OCI-LY1 (cell line): ENCODE measurements around the gene GSX2.

Experiments
- H2AFZ ChIP-seq: fragments of 200-600 bp; sonication (generic), shearing (Covaris generic); 2 replicates; pipeline ENCODE4 v1.6.0; 2014; ENCODE audit warnings: antibody characterized with exemption, mild to moderate bottlenecking, low read length
- H3F3A ChIP-seq: fragments of 200-600 bp; sonication (generic), shearing (Covaris generic); 2 replicates; pipeline ENCODE4 v1.6.0; 2014; ENCODE audit warnings: mild to moderate bottlenecking, antibody characterized with exemption, low read length, moderate library complexity; ENCODE audit not compliant: insufficient read depth
- H3K27ac ChIP-seq: fragments of 200-600 bp; sonication (generic); 2 replicates; pipeline ENCODE4 v1.5.1; 2014; ENCODE audit warnings: low read length, mixed run types, mild to moderate bottlenecking, low read depth; ENCODE audit not compliant: poor library complexity, severe bottlenecking
- H3K27me3 ChIP-seq: fragments of 200-600 bp; sonication (generic); 2 replicates; pipeline ENCODE4 v1.6.0; 2014; ENCODE audit warnings: antibody characterized with exemption, mild to moderate bottlenecking, low read length, moderate library complexity; ENCODE audit not compliant: insufficient read depth
- H3K36me3 ChIP-seq: fragments of 200-600 bp; sonication (generic); 2 replicates; pipeline ENCODE4 v1.6.1; 2014; ENCODE audit warnings: mild to moderate bottlenecking, antibody characterized with exemption, low read length, moderate library complexity, mixed read lengths; ENCODE audit not compliant: insufficient read depth
- H3K4me1 ChIP-seq: fragments of 200-600 bp; sonication (generic); 2 replicates; pipeline ENCODE4 v1.5.1; 2014; ENCODE audit warnings: mild to moderate bottlenecking, low read length, moderate library complexity; ENCODE audit not compliant: insufficient read depth, severe bottlenecking
- H3K4me2 ChIP-seq: fragments of 200-600 bp; sonication (generic), shearing (Covaris generic); 2 replicates; pipeline ENCODE4 v1.6.1; 2014; ENCODE audit warnings: low read length
- H3K4me3 ChIP-seq: fragments of 200-600 bp; sonication (generic); 2 replicates; pipeline ENCODE4 v1.5.1; 2014; ENCODE audit warnings: low read length, low read depth, mild to moderate bottlenecking, mixed read lengths; ENCODE audit not compliant: poor library complexity, severe bottlenecking
- H3K79me2 ChIP-seq: fragments of 200-600 bp; shearing (Covaris generic); 2 replicates; pipeline ENCODE4 v1.6.1; 2016; ENCODE audit warnings: mixed run types, low read length, mixed read lengths; ENCODE audit not compliant: insufficient read depth
- H3K9ac ChIP-seq: fragments of 200-600 bp; sonication (generic), shearing (Covaris generic); 2 replicates; pipeline ENCODE4 v1.6.1; 2014; ENCODE audit warnings: mild to moderate bottlenecking, low read length, mixed read lengths
- H3K9me2 ChIP-seq: fragments of 200-600 bp; sonication (generic), shearing (Covaris generic); 2 replicates; pipeline ENCODE4 v1.6.1; 2014; ENCODE audit warnings: low read depth, mild to moderate bottlenecking, low read length, mixed read lengths
- H3K9me3 ChIP-seq: fragments of 200-600 bp; shearing (Covaris generic); 2 replicates; pipeline ENCODE4 v1.6.1; 2014; ENCODE audit warnings: low read length, mixed read lengths
- H4K20me1 ChIP-seq: fragments of 200-600 bp; sonication (generic), shearing (Covaris generic); 2 replicates; pipeline ENCODE4 v1.6.0; 2016; ENCODE audit warnings: mild to moderate bottlenecking, low read length; ENCODE audit not compliant: insufficient read depth
- CTCF ChIP-seq: fragments of 200-600 bp; sonication (generic), shearing (Covaris generic); IDR thresholded peaks from 2 replicates; pipeline ENCODE4 v1.5.1; 2017; ENCODE audit warnings: mild to moderate bottlenecking, antibody characterized with exemption, low read length, moderate library complexity, mixed read lengths
- EZH2 ChIP-seq: fragments of 200-600 bp; sonication (generic), shearing (Covaris generic); IDR thresholded peaks from 2 replicates; pipeline ENCODE4 v1.8.0; 2017; ENCODE audit warnings: borderline replicate concordance, mixed run types, mild to moderate bottlenecking, antibody characterized with exemption, low read length, moderate library complexity, mixed read lengths

GSX2 gene

GRCh38 chr4:54074381-54074780, 25.6 kb upstream of the GSX2 start:
- Histone ChIP-seq H3F3A (no peaks in the 10 kb centered on the region), H4K20me1 (no peaks in the 10 kb centered on the region), H3K9ac (no peak overlapping the region), H3K9me2 (no peaks in the 10 kb centered on the region), H3K27ac (no peak overlapping the region), H2AFZ (no peak overlapping the region), H3K9me3 (no peaks in the 10 kb centered on the region), H3K4me2 (no peak overlapping the region), H3K27me3 (no peaks in the 10 kb centered on the region), H3K4me1 (no peaks in the 10 kb centered on the region), H3K79me2 (no peaks in the 10 kb centered on the region), H3K4me3 (no peak overlapping the region), H3K36me3 (no peaks in the 10 kb centered on the region)
- TF ChIP-seq EZH2, result no peak
- no peak for TF ChIP-seq CTCF

GRCh38 chr4:54076673-54077072, 23.3 kb upstream of the GSX2 start:
- Histone ChIP-seq H3K27me3 (no peaks in the 10 kb centered on the region), H3K9ac (no peak overlapping the region), H3K36me3 (no peaks in the 10 kb centered on the region), H4K20me1 (no peaks in the 10 kb centered on the region), H3K4me3 (no peak overlapping the region), H3K4me1 (no peaks in the 10 kb centered on the region), H3K9me3 (no peaks in the 10 kb centered on the region), H3K4me2 (no peak overlapping the region), H2AFZ (no peak overlapping the region), H3F3A (no peaks in the 10 kb centered on the region), H3K9me2 (no peaks in the 10 kb centered on the region), H3K27ac (no peak overlapping the region), H3K79me2 (no peaks in the 10 kb centered on the region)
- TF ChIP-seq EZH2 (no peak), CTCF (no peak)

- Histone ChIP-seq H3K9me3 (no peaks in the 10 kb centered on the region), H3K4me3 (no peak overlapping the region), H3K36me3 (no peaks in the 10 kb centered on the region), H3K79me2 (no peaks in the 10 kb centered on the region), H3K27me3 (no peaks in the 10 kb centered on the region), H3K9me2 (no peaks in the 10 kb centered on the region), H3K9ac (no peak overlapping the region), H3K27ac (no peak overlapping the region), H3K4me1 (no peaks in the 10 kb centered on the region), H3F3A (no peaks in the 10 kb centered on the region), H2AFZ (no peak overlapping the region), H4K20me1 (no peaks in the 10 kb centered on the region), H3K4me2 (no peak overlapping the region)
- TF ChIP-seq EZH2 (no peak), CTCF (no peak)
Measured at GRCh38 chr4:54077812-54078211, 22.2 kb upstream of the GSX2 start.
